ENCODE data around the gene ALX4. TPM values are rescaled to one million over a fixed set of nuclear protein-coding genes. Genes with fewer than 3 reads are reported as not detected.

ALX4 gene
- total RNA-seq, 2 experiments from 2014 or later, result not detected

- Mint-ChIP-seq H3K36me3 (ENCODE audit: low read depth) (no peaks in the 10 kb centered on the region), H3K4me1 (ENCODE audit: low read depth) (peaks cover 24% of the 10 kb centered on the region), H3K9me3 (no peaks in the 10 kb centered on the region), H3K4me3 (peak overlapping the region; percentile 54), H3K27me3 (peaks cover 94% of the 10 kb centered on the region), H3K27ac (no peak overlapping the region)
- ATAC-seq (ENCODE audit: poor library complexity) (no peak), DNase-seq (no peak)
- H3K36me3 ChIP-seq (ENCODE audit: insufficient read depth, low read length), result no peaks in the 10 kb centered on the region
- ChIA-PET CTCF (no interaction called here), POLR2A (no interaction called here)
- intact Hi-C loops (cut with DNase I, micrococcal nuclease), result no loop called here
- no peak overlapping the region for H3K4me3 ChIP-seq (ENCODE audit: low read length)
- H3K27ac ChIP-seq (ENCODE audit: low read depth in 1 of 2, low read length in 2 of 2), result no peak overlapping the region
- H3K4me1 ChIP-seq (ENCODE audit: insufficient read depth, low read length), result peaks cover 46% of the 10 kb centered on the region
- no peak for TF ChIP-seq CTCF (IDR thresholded peaks at IDR 0.05)
- H3K9me3 ChIP-seq (ENCODE audit: control insufficient read depth in 1 of 2, insufficient read depth in 1 of 2, low read length in 2 of 2), result peaks cover 0 to 41% of the 10 kb centered on the region in 2 experiments
- H3K27me3 ChIP-seq (ENCODE audit: control insufficient read depth in 1 of 2, insufficient read depth in 2 of 2, low read length in 2 of 2), result peaks cover 82 to 91% of the 10 kb centered on the region in 2 experiments
Measured at GRCh38 chr11:44308256-44308922, 1.6 kb downstream of the ALX4 start.

- peaks cover 94% of the 10 kb centered on the region for H3K27me3 Mint-ChIP-seq
Measured at GRCh38 chr11:44307340-44308099, 2.4 kb downstream of the ALX4 start.

GRCh38 chr11:44306918-44307244 lies 3.1 kb downstream of the ALX4 start:
- Mint-ChIP-seq H3K36me3 (ENCODE audit: low read depth) (no peaks in the 10 kb centered on the region), H3K27me3 (peaks cover 94% of the 10 kb centered on the region), H3K4me3 (peak overlapping the region; percentile 84), H3K4me1 (ENCODE audit: low read depth) (peaks cover 24% of the 10 kb centered on the region), H3K27ac (no peak overlapping the region), H3K9me3 (no peaks in the 10 kb centered on the region)
- Histone ChIP-seq H3K9me3 (ENCODE audit: control insufficient read depth in 1 of 2, insufficient read depth in 1 of 2, low read length in 2 of 2) (peaks cover 0 to 46% of the 10 kb centered on the region in 2 experiments), H3K36me3 (ENCODE audit: insufficient read depth, low read length) (no peaks in the 10 kb centered on the region), H3K27ac (ENCODE audit: low read depth in 1 of 2, low read length in 2 of 2) (no peak overlapping the region), H3K27me3 (ENCODE audit: control insufficient read depth in 1 of 2, insufficient read depth in 2 of 2, low read length in 2 of 2) (peaks cover 84 to 94% of the 10 kb centered on the region in 2 experiments), H3K4me1 (ENCODE audit: insufficient read depth, low read length) (peaks cover 47% of the 10 kb centered on the region), H3K4me3 (ENCODE audit: low read length) (no peak overlapping the region)
- intact Hi-C loops (cut with DNase I, micrococcal nuclease), result no loop called here
- no peak for TF ChIP-seq CTCF (IDR thresholded peaks at IDR 0.05)
- POLR2A ChIA-PET, result no interaction called here
- ATAC-seq (ENCODE audit: poor library complexity) (no peak), DNase-seq (no peak)
- CTCF ChIA-PET, result no interaction called here

More at GRCh38 chr11:44307340-44308099, 2.4 kb downstream of the ALX4 start:
- DNase-seq (no peak), ATAC-seq (ENCODE audit: poor library complexity) (no peak)
- POLR2A ChIA-PET, result no interaction called here
- Histone ChIP-seq H3K36me3 (ENCODE audit: insufficient read depth, low read length) (no peaks in the 10 kb centered on the region), H3K27me3 (ENCODE audit: control insufficient read depth in 1 of 2, insufficient read depth in 2 of 2, low read length in 2 of 2) (peaks cover 85 to 93% of the 10 kb centered on the region in 2 experiments), H3K27ac (ENCODE audit: low read depth in 1 of 2, low read length in 2 of 2) (no peak overlapping the region), H3K4me3 (ENCODE audit: low read length) (no peak overlapping the region), H3K4me1 (ENCODE audit: insufficient read depth, low read length) (peaks cover 47% of the 10 kb centered on the region), H3K9me3 (ENCODE audit: control insufficient read depth in 1 of 2, insufficient read depth in 1 of 2, low read length in 2 of 2) (peaks cover 0 to 44% of the 10 kb centered on the region in 2 experiments)
- no peak for TF ChIP-seq CTCF (IDR thresholded peaks at IDR 0.05)
- Mint-ChIP-seq H3K27ac (no peak overlapping the region), H3K36me3 (ENCODE audit: low read depth) (no peaks in the 10 kb centered on the region), H3K4me3 (peak overlapping the region; percentile 54), H3K9me3 (no peaks in the 10 kb centered on the region), H3K4me1 (ENCODE audit: low read depth) (peaks cover 24% of the 10 kb centered on the region)
- CTCF ChIA-PET, result no interaction called here
- intact Hi-C loops (cut with DNase I, micrococcal nuclease), result no loop called here

All from CD4-positive, alpha-beta T cell (primary cell).